Measurements from ENCODE around the gene WDFY4. TPM values are rescaled to one million over a fixed set of nuclear protein-coding genes. Genes with fewer than 3 reads are reported as not detected.

WDFY4 gene
- polyA plus RNA-seq, 12 donors: 2.0 to 7.3 (median 3.0) TPM; not detected in 2

DNA sequence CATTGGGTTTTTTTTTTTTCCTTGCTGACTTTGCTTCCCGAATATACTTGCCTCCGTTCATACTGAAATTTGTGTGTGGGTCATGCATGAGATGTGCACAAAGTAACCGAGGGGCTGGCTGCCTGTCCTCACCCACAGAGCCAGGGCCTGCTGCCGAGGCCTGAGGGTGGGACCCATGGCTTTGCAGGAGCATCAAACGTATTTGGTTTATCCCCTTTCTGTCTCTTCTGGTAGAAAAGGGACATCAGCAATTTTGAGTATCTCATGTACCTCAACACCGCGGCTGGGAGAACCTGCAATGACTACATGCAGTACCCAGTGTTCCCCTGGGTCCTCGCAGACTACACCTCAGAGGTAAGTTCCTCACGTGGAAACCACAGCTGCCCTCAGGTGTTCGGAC is 258.4 kb downstream of the WDFY4 start:
- DNase-seq: no peak

DNA sequence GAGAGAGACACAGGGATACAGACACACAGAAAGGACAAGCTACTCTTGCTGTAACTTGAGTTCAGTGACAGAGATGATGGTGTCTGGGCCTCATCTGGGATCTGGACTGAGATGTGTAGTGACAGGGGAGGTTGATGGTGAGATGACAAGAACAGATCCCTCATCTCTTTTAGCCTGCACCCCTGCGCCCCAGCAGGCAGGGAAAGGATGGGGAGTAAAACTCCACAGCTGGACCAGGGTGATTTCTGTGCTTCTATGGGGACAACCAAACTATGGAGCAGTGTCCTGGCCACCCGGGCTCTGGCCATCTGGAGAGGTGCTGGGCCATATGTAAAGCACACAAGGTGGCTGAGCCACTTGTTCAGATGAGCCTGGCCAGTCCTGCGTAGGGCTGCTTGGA is 259.5 kb downstream of the WDFY4 start:
- no peak for DNase-seq

DNA sequence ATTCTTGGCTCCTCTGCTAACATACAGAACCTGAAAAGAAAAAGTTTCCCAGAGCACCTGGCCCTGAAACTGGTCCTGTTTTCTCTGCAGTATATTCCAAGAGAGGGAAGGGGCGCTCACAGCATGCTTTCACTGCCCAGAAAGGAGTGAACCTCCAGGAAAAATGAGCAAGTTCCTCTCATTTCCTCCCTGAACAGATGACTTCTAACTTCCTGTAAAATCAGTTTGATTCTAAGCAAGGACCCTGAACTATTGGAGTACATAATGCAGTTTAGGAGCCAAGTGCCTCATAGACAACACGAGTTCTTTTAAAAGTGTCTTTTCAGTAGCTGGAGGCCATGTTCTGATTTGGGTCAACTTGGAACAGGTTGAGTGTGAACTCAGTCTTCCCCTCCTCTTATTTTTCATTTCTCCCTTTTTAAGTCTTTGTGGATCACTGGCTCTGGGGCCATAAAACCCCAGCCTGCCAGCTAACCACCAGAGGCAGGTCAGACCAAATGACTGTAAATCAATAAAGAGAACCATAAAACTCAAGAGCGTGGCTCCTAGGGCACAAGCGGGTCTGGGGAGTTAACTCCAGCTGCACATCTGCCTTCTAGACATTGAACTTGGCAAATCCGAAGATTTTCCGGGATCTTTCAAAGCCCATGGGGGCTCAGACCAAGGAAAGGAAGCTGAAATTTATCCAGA is 260.9 kb downstream of the WDFY4 start:
- no peak for DNase-seq

DNA sequence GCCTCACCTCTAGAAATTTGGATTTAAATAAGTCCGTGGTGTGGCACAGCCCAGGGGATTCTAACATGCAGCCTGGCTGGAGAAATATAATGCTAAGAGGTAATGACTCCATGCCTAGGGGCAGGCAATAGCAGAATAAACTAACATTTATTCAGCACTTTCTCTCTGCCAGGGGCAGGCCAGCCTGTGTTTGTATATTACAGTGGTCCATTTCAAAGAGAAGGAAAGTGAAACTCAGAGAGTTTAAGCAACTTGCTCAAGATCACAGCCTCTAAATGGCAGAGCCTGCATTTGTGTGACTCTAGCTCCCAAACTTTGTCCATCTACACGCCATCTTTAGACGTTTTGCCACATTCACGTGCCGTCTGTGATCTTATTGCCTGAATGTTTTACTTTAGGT is 261.7 kb downstream of the WDFY4 start:
- no peak for DNase-seq

DNA sequence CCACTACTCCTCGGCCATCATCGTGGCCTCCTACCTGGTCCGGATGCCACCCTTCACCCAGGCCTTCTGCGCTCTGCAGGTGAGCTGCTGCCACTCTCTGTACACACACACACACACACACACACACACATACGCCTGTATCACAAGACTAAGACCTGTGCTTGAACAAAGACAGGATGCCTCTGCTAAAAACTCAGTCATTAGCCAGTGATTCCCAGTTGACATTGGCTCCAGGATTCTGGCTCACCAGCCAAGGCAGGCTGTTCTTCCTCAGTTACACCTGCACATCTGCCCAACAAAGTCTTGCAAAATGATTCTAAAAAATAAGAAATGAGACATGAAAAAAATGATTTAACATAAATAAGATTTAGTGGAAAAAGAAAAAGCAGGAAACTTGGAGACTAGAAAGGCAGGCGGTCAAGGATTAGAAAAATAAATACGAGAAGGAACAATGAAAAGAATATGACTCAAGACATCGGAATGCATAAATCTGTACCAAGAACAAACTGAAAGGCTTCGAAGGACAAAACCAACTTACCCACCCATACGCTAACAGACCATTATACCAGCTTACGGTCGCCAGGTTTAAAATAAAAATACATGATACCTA is 262.3 kb downstream of the WDFY4 start:
- no peak for DNase-seq

DNA sequence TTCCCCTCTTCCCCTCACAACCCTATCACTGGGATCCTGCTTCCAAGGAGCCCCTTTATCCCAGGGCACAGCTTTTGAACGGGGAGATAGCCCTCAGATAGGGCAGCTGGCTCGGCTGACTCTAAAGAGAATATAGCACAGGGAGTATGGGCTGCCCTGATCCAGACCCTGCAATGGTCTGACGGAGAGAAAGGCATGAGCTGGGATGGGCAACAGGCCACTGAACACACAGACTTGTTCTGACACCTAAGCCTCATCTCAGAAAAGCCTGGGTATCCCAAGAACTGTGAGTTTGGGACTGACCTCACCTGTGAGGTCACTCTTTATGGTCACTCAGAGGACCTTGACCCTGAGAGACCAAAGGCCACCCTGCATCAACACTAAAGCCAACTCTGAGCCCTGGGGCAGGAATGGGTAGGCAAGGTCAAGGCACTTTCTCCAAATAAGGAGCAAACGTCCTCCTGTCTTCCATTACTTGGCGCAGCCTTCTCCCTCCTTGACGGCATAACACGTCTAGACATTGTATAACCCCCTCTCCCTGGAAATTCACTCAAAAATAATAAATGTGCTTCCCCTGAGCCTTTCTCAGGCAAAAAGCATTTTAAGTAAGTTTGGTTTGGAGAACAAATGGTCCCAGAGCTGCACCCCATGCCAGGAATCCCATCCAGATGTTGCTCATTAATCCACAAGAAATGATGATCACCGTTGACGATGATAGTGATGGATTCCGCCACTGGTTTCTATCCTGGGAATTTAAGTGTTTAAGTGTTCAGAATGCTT is 263.2 kb downstream of the WDFY4 start:
- peak; percentile 71 for DNase-seq

DNA sequence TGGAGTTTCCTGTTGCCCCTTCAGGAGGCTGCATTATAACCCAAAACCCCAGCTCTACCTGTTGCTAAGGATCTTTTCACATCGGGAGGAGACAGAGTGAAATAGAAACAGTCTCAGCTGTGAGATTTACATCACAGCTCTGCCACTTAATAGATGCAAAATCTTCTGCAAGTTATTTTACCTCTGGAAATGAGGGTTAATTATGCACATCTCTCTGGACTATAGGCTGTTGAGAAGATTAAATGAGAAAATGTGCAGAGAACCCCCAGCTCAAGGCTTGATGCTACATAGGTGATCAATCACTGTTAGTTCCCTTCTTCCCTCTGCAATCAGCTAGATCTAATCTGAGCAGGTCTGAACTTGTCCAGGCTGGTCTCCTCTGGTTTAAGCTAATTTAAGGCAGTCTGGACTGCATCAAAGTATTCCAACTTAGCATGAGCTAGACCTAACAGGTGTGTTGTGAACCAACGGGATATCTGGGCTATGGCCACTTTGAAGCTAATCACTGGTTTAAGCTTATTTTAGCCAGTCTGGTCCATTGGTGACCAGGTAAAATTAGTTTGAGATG is 263.9 kb downstream of the WDFY4 start:
- DNase-seq: no peak

DNA sequence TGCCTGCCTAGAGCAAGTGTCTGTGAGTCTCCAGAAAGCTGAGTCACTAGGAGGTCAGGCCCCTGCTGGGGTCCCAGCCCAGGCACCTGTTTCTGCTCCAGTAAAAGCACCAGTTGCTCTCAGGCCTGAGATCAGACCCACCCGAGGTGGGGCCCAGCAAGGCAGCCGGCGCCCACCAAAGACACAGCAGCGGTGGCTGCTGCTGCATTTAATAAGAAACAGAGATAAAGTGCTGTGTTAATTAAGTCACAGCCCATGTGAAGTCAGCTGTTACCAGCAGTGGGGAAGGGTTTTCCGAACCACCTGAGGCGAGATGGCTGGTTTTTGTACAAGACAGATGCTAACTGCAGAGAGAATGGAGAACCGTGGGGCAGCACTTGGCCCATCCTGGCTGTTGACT is 267.0 kb downstream of the WDFY4 start:
- no peak for DNase-seq

DNA sequence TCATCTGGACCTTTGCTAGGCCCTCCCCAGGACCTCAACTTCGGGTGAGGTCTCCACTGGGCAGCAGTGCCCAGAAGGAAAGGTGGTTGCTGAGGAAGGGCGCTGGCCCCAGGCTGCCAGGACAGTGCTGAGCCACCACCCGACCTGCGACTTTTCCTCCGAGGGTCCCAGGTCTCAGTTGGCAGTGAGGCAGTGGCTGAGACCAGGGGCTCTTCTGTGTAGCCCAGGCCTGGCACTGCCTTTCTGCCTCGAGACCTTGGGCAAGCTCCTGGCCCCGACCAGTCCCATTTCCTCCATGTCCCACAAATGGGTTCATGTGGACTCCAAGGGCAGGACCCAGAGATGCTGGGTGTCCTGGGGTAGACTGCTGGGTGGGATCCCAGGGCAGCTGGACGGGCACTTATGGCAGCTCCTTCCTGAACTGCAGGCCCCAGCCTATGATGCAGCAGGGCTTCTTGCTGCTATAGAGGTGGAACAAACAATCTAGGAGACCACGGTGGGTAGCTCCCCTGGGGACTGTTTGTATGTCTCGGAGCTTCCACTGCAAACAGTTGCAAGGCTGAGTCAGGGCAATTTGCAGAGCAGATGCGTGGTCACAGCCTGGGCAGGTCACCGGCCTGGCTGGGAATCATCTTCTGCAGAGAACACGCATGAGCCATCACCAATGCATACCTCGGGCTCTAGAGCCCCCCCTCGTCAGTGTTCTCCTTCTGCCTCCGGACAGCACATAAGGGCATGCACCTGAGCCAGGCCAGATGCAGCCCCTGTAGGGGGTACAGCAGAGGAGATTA is 272.9 kb downstream of the WDFY4 start:
- no peak for DNase-seq

DNA sequence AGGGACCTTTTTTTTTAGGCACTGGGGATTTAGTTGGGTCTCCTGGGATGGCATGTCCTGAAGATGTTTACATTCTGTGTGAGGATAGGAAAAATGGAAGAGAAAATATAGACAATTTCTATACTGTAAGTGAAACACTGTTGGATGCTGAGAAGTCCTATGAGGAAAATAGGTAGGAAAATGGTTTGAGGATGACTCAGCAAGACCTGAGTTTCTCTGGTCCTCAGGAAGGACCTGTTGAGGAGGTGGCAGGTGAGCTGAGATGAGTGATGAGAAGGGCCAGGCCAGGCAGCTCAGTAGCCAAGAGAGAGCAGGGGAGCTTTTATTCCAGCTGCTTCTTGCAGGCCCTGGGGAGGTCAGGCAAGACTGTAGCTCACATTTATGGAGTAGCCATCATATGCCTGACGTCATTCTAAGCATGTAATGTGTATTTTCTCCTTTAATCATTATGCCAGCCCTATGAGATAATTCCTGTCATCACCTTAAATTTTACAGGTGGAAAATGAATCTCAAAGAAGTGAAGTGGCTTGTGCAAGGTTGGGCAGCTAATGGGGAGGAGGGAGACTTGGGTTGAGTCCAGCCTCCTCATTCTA is 274.0 kb downstream of the WDFY4 start:
- DNase-seq: peak; percentile 31

DNA sequence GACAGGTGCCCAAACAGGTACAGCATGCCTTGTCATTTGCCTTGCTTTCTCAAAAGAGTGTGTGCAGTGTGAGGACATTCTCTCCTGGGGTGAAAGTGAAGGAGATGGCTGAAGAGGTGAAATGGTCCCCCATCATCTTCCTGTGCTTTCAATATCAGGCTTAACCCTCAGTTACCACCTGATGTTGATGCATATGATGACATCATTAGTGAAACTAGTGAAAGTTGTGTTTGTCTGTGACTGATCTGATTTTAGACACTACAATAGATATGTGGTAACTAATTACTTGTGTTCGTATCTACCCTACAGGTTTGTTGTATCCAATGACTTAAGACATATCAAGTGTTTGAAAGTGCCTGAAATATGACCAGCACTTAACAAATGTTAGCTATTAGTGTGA is 279.4 kb downstream of the WDFY4 start:
- DNase-seq: no peak

DNA sequence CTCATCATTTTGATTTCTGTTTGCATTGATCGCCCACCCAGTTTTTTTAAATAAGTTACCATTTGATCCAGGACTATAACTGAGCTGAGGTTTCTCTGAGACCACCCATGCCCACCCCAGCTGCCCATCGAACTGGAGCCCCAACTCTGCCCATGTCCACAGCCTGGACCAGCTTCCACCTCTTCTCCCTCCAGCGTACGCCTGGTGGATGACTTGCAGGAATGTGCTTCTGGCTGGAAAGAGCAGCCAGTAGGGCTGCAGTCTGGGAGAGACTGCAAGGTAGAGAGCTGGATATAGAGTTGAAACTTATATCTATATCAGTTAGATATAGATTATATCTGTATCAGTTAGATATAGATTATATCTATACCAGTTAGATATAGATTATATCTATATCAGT is 280.8 kb downstream of the WDFY4 start:
- no peak for DNase-seq

DNA sequence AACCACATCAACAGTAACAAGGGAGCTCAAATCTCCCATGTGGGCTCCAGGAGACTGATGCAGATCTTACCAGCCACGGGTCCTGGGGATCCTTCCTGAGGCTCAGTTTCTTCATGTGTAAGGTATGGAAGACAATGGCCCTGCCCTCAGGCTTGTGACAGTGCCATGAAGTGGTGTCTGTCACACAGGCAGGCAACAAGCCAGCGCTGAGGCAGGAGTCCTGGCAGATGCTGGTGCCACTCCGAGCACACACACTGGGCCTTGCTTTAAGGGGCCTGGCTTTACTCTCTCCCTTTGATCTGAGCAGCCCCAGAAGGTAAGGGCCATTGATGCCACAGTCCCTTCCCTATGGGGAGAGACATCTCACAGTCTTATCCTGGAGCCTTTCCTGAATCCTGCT is 283.4 kb downstream of the WDFY4 start:
- DNase-seq: no peak

DNA sequence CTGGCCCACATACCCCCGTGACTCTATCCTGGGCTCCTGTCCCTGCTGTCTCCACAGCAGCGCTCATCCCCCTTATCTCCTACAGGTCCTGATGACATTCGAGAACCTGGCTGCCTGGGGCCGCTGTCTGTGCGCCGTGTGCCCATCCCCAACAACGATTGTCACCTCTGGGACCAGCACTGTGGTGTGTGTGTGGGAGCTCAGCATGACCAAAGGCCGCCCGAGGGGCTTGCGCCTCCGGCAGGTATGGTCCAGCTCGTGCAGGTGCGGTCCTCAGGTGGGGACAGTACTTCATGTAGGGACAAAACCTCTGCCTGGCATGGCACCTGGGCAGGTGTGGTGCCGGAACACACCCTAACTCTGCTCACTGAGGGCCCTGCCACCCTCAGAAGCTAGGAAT is 285.4 kb downstream of the WDFY4 start:
- no peak for DNase-seq

DNA sequence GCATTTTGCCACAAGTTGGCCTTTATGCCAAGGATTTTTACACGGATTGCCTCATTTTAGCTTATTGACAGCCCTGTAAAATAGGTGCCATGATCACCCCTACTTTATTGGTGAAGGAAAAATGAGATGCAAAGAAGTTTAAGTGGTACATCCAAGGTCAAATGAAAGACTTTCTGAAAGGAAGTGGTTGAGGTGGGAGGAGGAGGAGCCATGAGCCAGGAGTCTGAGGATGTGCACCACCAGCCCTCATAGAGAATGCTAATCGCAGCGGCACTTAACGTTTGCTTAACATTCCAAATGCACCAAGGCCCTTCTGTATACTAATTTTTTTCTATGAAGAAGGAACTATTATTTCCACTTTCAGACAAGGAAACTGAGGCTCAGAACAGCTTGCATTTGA is 286.0 kb downstream of the WDFY4 start:
- DNase-seq: no peak

DNA sequence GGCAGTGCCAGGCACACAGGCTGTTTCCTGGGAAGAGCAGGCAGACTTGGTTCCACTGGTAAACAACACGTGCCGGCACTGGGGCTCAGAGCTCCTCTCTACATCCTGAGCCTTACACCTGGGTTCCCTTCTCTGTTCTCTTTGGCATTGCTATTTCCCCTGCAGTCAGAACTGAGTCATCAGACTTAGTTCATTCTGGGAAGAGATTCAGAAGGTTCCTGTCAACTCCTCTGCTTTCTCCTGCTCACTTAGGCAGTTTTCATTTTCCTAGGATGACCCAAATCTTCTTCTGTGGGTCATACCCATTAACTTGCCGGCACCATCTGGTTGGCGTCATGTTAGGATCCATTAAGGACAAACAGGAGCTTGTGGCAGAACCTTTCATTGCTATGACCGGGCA is 288.4 kb downstream of the WDFY4 start:
- no peak for DNase-seq

DNA sequence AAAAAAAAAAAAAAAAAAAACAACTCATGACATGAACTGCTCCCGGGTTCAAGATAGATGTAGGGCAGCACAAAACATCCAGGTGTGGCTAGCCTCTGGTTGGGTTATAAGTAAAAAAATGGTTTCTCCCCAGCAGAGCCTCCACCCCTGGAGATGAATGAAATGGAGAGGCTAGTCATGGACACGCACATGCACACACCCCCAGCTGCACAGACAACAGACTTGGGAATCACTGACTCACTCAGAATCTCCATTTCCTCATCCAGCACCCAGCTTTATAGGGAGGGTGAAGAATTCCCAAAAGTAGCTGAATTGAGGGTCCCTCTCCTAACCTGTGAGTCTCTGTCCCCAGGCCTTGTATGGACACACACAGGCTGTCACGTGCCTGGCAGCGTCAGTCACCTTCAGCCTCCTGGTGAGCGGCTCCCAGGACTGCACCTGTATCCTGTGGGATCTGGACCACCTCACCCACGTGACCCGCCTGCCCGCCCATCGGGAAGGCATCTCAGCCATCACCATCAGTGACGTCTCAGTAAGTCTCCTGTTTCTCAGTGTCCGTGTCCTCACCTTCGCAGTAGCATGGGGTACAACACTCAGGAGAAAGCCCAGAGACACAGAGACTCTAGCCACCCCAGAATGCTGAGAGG is 290.0 kb downstream of the WDFY4 start:
- no peak for DNase-seq

DNA sequence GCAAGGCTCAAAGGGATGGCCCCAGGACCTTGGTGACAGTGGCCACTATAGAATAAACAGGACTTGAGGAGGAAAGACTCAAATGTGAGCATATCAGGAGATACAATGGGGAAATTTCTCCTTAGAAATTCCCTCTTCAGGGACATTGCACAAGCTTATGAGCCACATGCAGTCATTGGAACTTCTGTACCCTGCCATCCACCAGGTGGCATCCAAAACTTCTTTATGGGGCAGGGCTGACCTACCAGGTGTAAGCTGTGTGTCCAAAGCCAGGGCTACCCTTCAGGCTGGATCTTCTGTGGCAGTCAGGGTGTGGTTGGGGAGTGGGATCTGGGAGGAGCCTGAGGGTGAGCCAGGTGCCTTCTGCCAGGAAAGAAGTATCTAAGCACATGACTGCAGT is 291.5 kb downstream of the WDFY4 start:
- DNase-seq: no peak

DNA sequence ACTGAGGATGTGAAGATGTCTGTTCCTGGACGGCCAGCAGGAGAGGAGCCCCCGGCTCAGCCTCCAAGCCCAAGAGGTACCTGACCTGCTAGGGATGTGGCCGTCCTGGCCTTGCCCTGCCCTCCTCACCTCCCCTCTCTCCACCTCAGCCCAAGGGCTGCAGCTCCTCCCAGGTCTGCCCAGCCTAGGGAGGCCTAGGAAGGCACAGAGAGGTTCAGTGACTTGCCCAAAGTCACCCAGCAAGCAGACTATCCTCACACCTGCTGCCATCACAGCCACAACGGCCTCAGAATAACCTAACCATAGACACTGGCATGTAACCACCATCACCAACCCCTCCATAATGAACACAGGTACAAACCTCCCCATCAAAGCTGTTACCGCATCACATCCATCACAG is 293.6 kb downstream of the WDFY4 start:
- no peak for DNase-seq

DNA sequence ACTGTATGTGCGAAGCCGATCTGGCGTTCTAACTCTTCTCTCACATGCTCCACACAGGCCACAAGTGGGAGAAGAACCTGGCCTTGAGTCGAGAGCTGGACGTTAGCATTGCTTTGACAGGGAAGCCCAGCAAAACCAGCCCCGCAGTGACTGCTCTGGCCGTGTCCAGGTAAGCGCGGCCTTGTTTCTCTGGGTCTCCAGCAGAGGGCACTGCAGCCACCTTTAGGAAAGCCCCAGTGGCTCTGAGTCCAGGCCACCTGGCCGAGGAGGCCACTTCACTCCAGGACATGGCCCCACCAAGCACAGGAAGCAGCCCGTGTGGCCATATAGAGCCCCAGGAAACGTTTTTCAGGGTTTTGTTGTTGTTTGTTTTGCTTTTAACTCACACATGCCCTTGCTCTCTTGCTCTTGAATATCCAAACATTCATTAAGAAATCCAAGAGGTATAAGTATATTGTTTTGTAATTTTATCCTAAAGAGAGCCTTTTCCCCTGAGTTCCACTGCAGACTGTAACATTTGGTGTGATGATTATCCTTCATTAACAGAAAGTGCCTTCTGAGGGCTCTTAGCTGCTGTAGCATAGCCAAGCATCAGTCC is 296.7 kb downstream of the WDFY4 start:
- peak; percentile 33 for DNase-seq

DNA sequence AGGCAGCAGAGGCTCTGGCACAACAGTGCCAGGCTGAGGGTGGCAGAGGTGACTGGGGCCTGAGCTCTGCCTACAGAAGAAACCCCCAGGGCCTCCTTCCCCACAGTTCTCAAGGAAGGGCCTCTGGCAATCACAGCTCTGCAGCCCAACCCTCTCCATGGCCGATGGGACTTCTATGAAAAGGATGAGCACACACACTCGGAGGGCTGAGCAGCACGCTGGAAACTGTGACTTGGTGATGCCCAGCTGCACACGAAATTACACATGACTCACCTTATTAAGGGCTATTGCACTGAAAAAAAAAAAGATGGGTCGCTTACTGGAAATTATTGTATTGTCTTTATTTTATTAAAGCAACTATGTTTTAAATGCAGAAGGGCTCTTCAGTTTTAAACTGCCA is 297.9 kb downstream of the WDFY4 start:
- no peak for DNase-seq

All from muscle of arm (tissue), 12 donors.